Measurements from ENCODE around the gene RPAP3. TPM values are rescaled to one million over a fixed set of nuclear protein-coding genes. Genes with fewer than 3 reads are reported as not detected.
A peak's percentile ranks its signal among the peaks of the same experiment; 100 is the strongest.

The RPAP3 gene
- total RNA-seq, 2 experiments from 2014 or later: 21.6 to 53.9 TPM

GRCh38 chr12:47698631-47699030 lies 7.2 kb downstream of the RPAP3 start:
- H3K36me3 ChIP-seq (ENCODE audit: insufficient read depth, low read length): peaks cover 86% of the 10 kb centered on the region
- no peak overlapping the region for H3K4me3 ChIP-seq (ENCODE audit: low read depth, low read length, poor library complexity, severe bottlenecking)
- POLR2A ChIA-PET: interaction anchor here (0.8 kb wide), 1 partner anchor 13 kb away, joined by 4 read pairs; no protein-coding TSS in a partner anchor
- H3K27ac ChIP-seq (ENCODE audit: low read depth, low read length, poor library complexity, severe bottlenecking): no peak overlapping the region
- H2AFZ ChIP-seq (ENCODE audit: low read length): no peak overlapping the region
- no peak for TF ChIP-seq EZH2phosphoT487 (IDR thresholded peaks at IDR 0.05; ENCODE audit: borderline replicate concordance, low read depth, low read length)
- no peak for TF ChIP-seq CTCF (conservative IDR thresholded peaks at IDR 0.05; ENCODE audit: low read length)
- H3K9me2 ChIP-seq (ENCODE audit: insufficient read depth, low read length): no peaks in the 10 kb centered on the region
- no peaks in the 10 kb centered on the region for H4K20me1 ChIP-seq (ENCODE audit: insufficient read depth, low read length)
- CTCF ChIA-PET (ENCODE audit: unreplicated experiment): no interaction called here
- H3K79me2 ChIP-seq (ENCODE audit: insufficient read depth, low read depth, low read length): peaks cover 27% of the 10 kb centered on the region
- no TSS peak for BruUV-seq (replicated peaks)
- intact Hi-C loops (cut with micrococcal nuclease; ENCODE audit: unreplicated experiment): no loop called here
- peaks cover 12% of the 10 kb centered on the region for H3K4me1 ChIP-seq (ENCODE audit: insufficient read depth, low read length, poor library complexity, severe bottlenecking)
- no peaks in the 10 kb centered on the region for H3K9me3 ChIP-seq (ENCODE audit: low read length)
- no peak overlapping the region for H3K4me2 ChIP-seq (ENCODE audit: low read length)
- DNase-seq (ENCODE audit: low spot score): no peak

GRCh38 chr12:47698055-47698454 lies 7.8 kb downstream of the RPAP3 start:
- DNase-seq (ENCODE audit: low spot score): no peak
- H3K4me2 ChIP-seq (ENCODE audit: low read length): 0 out of 2 replicates have a peak overlapping the region, but pooled peaks have one; percentile 14
- H3K4me1 ChIP-seq (ENCODE audit: insufficient read depth, low read length, poor library complexity, severe bottlenecking): peaks cover 8% of the 10 kb centered on the region
- intact Hi-C loops (cut with micrococcal nuclease; ENCODE audit: unreplicated experiment): no loop called here
- H3K27ac ChIP-seq (ENCODE audit: low read depth, low read length, poor library complexity, severe bottlenecking): no peak overlapping the region
- H3K9me3 ChIP-seq (ENCODE audit: low read length): no peaks in the 10 kb centered on the region
- H3K79me2 ChIP-seq (ENCODE audit: insufficient read depth, low read depth, low read length): peaks cover 21% of the 10 kb centered on the region
- no peaks in the 10 kb centered on the region for H3K9me2 ChIP-seq (ENCODE audit: insufficient read depth, low read length)
- CTCF ChIA-PET (ENCODE audit: unreplicated experiment): no interaction called here
- H3K36me3 ChIP-seq (ENCODE audit: insufficient read depth, low read length): peaks cover 86% of the 10 kb centered on the region
- BruUV-seq (replicated peaks): no TSS peak
- POLR2A ChIA-PET: interaction anchor here (0.7 to 0.8 kb wide), 4 partner anchors 11 to 1178 kb away, joined by 3 to 4 read pairs (median 3); no protein-coding TSS in a partner anchor
- TF ChIP-seq CTCF (conservative IDR thresholded peaks at IDR 0.05; ENCODE audit: low read length): no peak
- no peaks in the 10 kb centered on the region for H4K20me1 ChIP-seq (ENCODE audit: insufficient read depth, low read length)
- H2AFZ ChIP-seq (ENCODE audit: low read length): no peak overlapping the region
- no peak overlapping the region for H3K4me3 ChIP-seq (ENCODE audit: low read depth, low read length, poor library complexity, severe bottlenecking)

GRCh38 chr12:47689215-47689614 lies 16.6 kb downstream of the RPAP3 start:
- BruUV-seq (replicated peaks): no TSS peak
- no peaks in the 10 kb centered on the region for H4K20me1 ChIP-seq (ENCODE audit: insufficient read depth, low read length)
- H3K4me1 ChIP-seq (ENCODE audit: insufficient read depth, low read length, poor library complexity, severe bottlenecking): no peaks in the 10 kb centered on the region
- no peaks in the 10 kb centered on the region for H3K9me2 ChIP-seq (ENCODE audit: insufficient read depth, low read length)
- no peak overlapping the region for H3K4me3 ChIP-seq (ENCODE audit: low read depth, low read length, poor library complexity, severe bottlenecking)
- TF ChIP-seq EZH2phosphoT487 (IDR thresholded peaks at IDR 0.05; ENCODE audit: borderline replicate concordance, low read depth, low read length) (no peak), CTCF (conservative IDR thresholded peaks at IDR 0.05; ENCODE audit: low read length) (no peak)
- no peaks in the 10 kb centered on the region for H3K79me2 ChIP-seq (ENCODE audit: insufficient read depth, low read depth, low read length)
- H3K27ac ChIP-seq (ENCODE audit: low read depth, low read length, poor library complexity, severe bottlenecking): no peak overlapping the region
- peaks cover 82% of the 10 kb centered on the region for H3K36me3 ChIP-seq (ENCODE audit: insufficient read depth, low read length)
- H2AFZ ChIP-seq (ENCODE audit: low read length): no peak overlapping the region
- no peak for DNase-seq (ENCODE audit: low spot score)
- intact Hi-C loops (cut with micrococcal nuclease; ENCODE audit: unreplicated experiment): loop anchor here (5.0 kb wide), 1 partner anchor 657 kb away; no protein-coding TSS in a partner anchor
- ChIA-PET POLR2A (no interaction called here), CTCF (ENCODE audit: unreplicated experiment) (no interaction called here)
- no peaks in the 10 kb centered on the region for H3K9me3 ChIP-seq (ENCODE audit: low read length)
- no peak overlapping the region for H3K4me2 ChIP-seq (ENCODE audit: low read length)
